Astrocyte (in vitro differentiated cells and primary cell): ENCODE results near the gene DYNLT2.
A peak's percentile ranks its signal among the peaks of the same experiment; 100 is the strongest.
"Not testable (repeated sequence)": the region's sequence is repeated elsewhere in the genome, so short reads cannot be mapped to it uniquely, and the experiment has no call there.

Experiments used
- EZH2 ChIP-seq: IDR thresholded peaks from 2 replicates; pipeline ENCODE4 v1.6.1; 2012; ENCODE audit warnings: mild to moderate bottlenecking, low read length, inconsistent platforms; ENCODE audit not compliant: insufficient read depth
- TF ChIP-seq, protein P1 (sequence below): IDR thresholded peaks from 2 replicates; pipeline ENCODE4 v1.5.1; 2011; ENCODE audit warnings: low read depth, mild to moderate bottlenecking, inconsistent platforms, low read length, moderate library complexity; ENCODE audit not compliant: insufficient read depth

GRCh38 chr6:169697115-169697514, 54.3 kb downstream of the DYNLT2 start:
- not testable (repeated sequence) for TF ChIP-seq EZH2
- TF ChIP-seq, protein P1, sequence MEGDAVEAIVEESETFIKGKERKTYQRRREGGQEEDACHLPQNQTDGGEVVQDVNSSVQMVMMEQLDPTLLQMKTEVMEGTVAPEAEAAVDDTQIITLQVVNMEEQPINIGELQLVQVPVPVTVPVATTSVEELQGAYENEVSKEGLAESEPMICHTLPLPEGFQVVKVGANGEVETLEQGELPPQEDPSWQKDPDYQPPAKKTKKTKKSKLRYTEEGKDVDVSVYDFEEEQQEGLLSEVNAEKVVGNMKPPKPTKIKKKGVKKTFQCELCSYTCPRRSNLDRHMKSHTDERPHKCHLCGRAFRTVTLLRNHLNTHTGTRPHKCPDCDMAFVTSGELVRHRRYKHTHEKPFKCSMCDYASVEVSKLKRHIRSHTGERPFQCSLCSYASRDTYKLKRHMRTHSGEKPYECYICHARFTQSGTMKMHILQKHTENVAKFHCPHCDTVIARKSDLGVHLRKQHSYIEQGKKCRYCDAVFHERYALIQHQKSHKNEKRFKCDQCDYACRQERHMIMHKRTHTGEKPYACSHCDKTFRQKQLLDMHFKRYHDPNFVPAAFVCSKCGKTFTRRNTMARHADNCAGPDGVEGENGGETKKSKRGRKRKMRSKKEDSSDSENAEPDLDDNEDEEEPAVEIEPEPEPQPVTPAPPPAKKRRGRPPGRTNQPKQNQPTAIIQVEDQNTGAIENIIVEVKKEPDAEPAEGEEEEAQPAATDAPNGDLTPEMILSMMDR: peak; percentile 21
